Activated effector memory CD4-positive, alpha-beta T cell treated with Interleukin-2 at 50 U/mL for 16 hours (primary cell): ENCODE results near the gene NF2.

Source experiments
- DNase-seq: peaks from one replicate; pipeline ENCODE4 v3.0.0-alpha.2; 2020

The NF2 gene

GRCh38 chr22:29633514-29634312 lies 30.3 kb downstream of the NF2 start:
- no peak for DNase-seq

- no peak for DNase-seq
These were observed 31.4 kb downstream of the NF2 start for GRCh38 chr22:29634847-29635246.

- DNase-seq = no peak
These were observed 32.4 kb downstream of the NF2 start for GRCh38 chr22:29635734-29636357.

- DNase-seq = no peak
These were observed 33.3 kb downstream of the NF2 start for GRCh38 chr22:29636751-29637150.

GRCh38 chr22:29637181-29637580 lies 33.7 kb downstream of the NF2 start:
- DNase-seq = no peak

- DNase-seq = no peak
These were observed 35.2 kb downstream of the NF2 start for GRCh38 chr22:29638678-29639077.

GRCh38 chr22:29639096-29639495 lies 35.7 kb downstream of the NF2 start:
- no peak for DNase-seq

- DNase-seq = no peak
These were observed 37.7 kb downstream of the NF2 start for GRCh38 chr22:29641042-29641699.

GRCh38 chr22:29641700-29642330 lies 38.4 kb downstream of the NF2 start:
- DNase-seq = no peak

GRCh38 chr22:29642694-29643093 lies 39.3 kb downstream of the NF2 start:
- DNase-seq = no peak

- no peak for DNase-seq
These were observed 44.7 kb downstream of the NF2 start for GRCh38 chr22:29647954-29648737.

- no peak for DNase-seq
These were observed 46.9 kb downstream of the NF2 start for GRCh38 chr22:29650370-29650769.

GRCh38 chr22:29651652-29652051 lies 48.2 kb downstream of the NF2 start:
- no peak for DNase-seq

GRCh38 chr22:29654420-29654819 lies 51.0 kb downstream of the NF2 start:
- DNase-seq = no peak

GRCh38 chr22:29654882-29655281 lies 51.4 kb downstream of the NF2 start:
- DNase-seq = no peak

- no peak for DNase-seq
These were observed 54.7 kb downstream of the NF2 start for GRCh38 chr22:29658176-29658575.

- no peak for DNase-seq
These were observed 56.6 kb downstream of the NF2 start for GRCh38 chr22:29660021-29660420.

- DNase-seq = no peak
These were observed 57.9 kb downstream of the NF2 start for GRCh38 chr22:29661336-29661735.

- no peak for DNase-seq
These were observed 59.9 kb downstream of the NF2 start for GRCh38 chr22:29663180-29663821.

- DNase-seq = no peak
These were observed 62.1 kb downstream of the NF2 start for GRCh38 chr22:29665486-29665885.

- no peak for DNase-seq
These were observed 65.2 kb downstream of the NF2 start for GRCh38 chr22:29668673-29669072.

- DNase-seq = no peak
These were observed 67.2 kb downstream of the NF2 start for GRCh38 chr22:29670626-29671025.
